Heart left ventricle (tissue), 13 donors: ENCODE measurements around the gene TACC3.

ENCODE experiments used
- POLR2A ChIP-seq, 2 donors: fragments of 450-650 bp; IDR thresholded peaks; one replicate each; pipeline ENCODE4 v1.6.1; 2017; ENCODE audit warnings: antibody characterized with exemption in 2 of 2, mild to moderate bottlenecking in 2 of 2, moderate library complexity in 2 of 2
- TF ChIP-seq, protein P1 (sequence below), 12 donors: fragments of 200-600 bp; sonication (generic) in 4 of 12; IDR thresholded peaks; one replicate each; pipeline versions ENCODE4 v1.5.0 to v1.8.0; 2018 to 2022; ENCODE audit warnings: antibody characterized with exemption in 12 of 12, mild to moderate bottlenecking in 5 of 12
- donor health status: ischemic (EF 13 %, LVEDD 7.1; RV severe dilation, severe dysfunction).
- donor health status: DM: no; HTN: yes; CAD: no.
- donor health status: DM: no; HTN: no; CAD: no.
- donor health status: ischemic (EF 25% LVEDD 6.9; RV normal size, moderate dysfunction).
- donor health status: ischemic (EF 25% LVEDD 5.7; RV mildly dilated, moderate dysfunction).
- donor health status: ischemic (EF 35%, LVEDD 5.7; RV mildly dilated, moderate dysfunction).
- donor health status: nonischemic (EF 11% LVEDD 7.7; RV severe dilation, severe dysfunction).
- donor health status: DM: yes; HTN: yes; CAD: no.
- donor health status: PGD.
- donor health status: ischemic (EF 29% LVEDD 5.4; RV normal size, mild dysfunction).
- donor health status: nonischemic (EF 23%, LVEDD 6.1; RV moderate dilation, normal function).

DNA sequence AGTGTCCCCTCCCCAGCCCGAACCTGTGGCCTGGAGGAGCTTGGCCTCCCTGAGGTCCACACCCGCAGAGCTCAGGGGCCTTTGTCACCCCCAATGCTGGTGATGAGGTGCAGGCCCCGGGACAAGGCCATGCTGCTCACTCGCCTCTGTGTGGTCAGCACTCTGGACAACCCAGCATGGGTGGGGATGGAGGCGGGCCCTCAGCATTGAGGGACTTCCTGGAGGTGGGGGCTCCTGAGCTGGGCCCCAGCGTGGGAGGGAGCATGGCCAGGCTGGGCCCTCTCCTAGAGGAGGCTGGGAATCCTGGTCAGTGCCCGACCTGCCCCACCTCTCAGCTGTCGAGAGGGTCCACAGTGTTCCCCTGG lies 30.6 kb downstream of the TACC3 start:
- TF ChIP-seq, protein P1, sequence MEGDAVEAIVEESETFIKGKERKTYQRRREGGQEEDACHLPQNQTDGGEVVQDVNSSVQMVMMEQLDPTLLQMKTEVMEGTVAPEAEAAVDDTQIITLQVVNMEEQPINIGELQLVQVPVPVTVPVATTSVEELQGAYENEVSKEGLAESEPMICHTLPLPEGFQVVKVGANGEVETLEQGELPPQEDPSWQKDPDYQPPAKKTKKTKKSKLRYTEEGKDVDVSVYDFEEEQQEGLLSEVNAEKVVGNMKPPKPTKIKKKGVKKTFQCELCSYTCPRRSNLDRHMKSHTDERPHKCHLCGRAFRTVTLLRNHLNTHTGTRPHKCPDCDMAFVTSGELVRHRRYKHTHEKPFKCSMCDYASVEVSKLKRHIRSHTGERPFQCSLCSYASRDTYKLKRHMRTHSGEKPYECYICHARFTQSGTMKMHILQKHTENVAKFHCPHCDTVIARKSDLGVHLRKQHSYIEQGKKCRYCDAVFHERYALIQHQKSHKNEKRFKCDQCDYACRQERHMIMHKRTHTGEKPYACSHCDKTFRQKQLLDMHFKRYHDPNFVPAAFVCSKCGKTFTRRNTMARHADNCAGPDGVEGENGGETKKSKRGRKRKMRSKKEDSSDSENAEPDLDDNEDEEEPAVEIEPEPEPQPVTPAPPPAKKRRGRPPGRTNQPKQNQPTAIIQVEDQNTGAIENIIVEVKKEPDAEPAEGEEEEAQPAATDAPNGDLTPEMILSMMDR (IDR thresholded peaks at IDR 0.05), result no peak
- TF ChIP-seq POLR2A (IDR thresholded peaks at IDR 0.05), result no peak
